HUES64 (cell line): ENCODE results near the gene RAB22A.

Source experiments
- H3K27ac ChIP-seq: 2 replicates; pipeline ENCODE4 v1.7.0; 2013; ENCODE audit warnings: low read depth, low read length, inconsistent platforms
- H3K27me3 ChIP-seq: 2 replicates; pipeline ENCODE4 v1.6.1; 2013; ENCODE audit warnings: mild to moderate bottlenecking, low read length; ENCODE audit not compliant: insufficient read depth
- H3K36me3 ChIP-seq: 2 replicates; pipeline ENCODE4 v1.6.1; 2013; ENCODE audit warnings: mild to moderate bottlenecking, low read length; ENCODE audit not compliant: insufficient read depth
- H3K4me1 ChIP-seq: 2 replicates; pipeline ENCODE4 v1.6.1; 2013; ENCODE audit warnings: mild to moderate bottlenecking, low read length, moderate library complexity; ENCODE audit not compliant: insufficient read depth
- H3K4me3 ChIP-seq: 2 replicates; pipeline ENCODE4 v1.5.1; 2013; ENCODE audit warnings: mild to moderate bottlenecking, low read length, moderate library complexity
- H3K9ac ChIP-seq: 2 replicates; pipeline ENCODE4 v1.6.1; 2013; ENCODE audit warnings: mild to moderate bottlenecking, low read depth, low read length
- H3K9me3 ChIP-seq: 2 replicates; pipeline ENCODE4 v1.6.1; 2013; ENCODE audit warnings: low read depth, low read length; ENCODE audit not compliant: insufficient read depth
- WGBS: fragments of 150-250, 120-280 bp; methylation state at CpG from one replicate; pipeline ENCODE4 v1.1.7; 2013; ENCODE audit warnings: missing lambda C conversion rate; 5-methylcytosine and 5-hydroxymethylcytosine counted together

The RAB22A gene

GRCh38 chr20:58416057-58416456 lies 106.5 kb downstream of the RAB22A start:
- peaks cover 35% of the 10 kb centered on the region for H3K4me1 ChIP-seq
- peaks cover 23% of the 10 kb centered on the region for H3K36me3 ChIP-seq
- H3K9me3 ChIP-seq: 0 out of 2 replicates have a peak, but pooled peaks cover 3% of the 10 kb centered on the region
- H3K27me3 ChIP-seq: no peaks in the 10 kb centered on the region
- H3K27ac ChIP-seq: peak overlapping the region; percentile 2; the same call in 1 of the 2 replicates
- H3K9ac ChIP-seq: no peak overlapping the region
- WGBS: 100% methylated on average over 1 of the region's 1 CpG
- H3K4me3 ChIP-seq: no peak overlapping the region

- no peak overlapping the region for H3K9ac ChIP-seq
- H3K4me3 ChIP-seq: no peak overlapping the region
- H3K27me3 ChIP-seq: no peaks in the 10 kb centered on the region
- peaks cover 23% of the 10 kb centered on the region for H3K36me3 ChIP-seq
- H3K27ac ChIP-seq: peak overlapping the region; percentile 50; the same call in 1 of the 2 replicates
- peaks cover 37% of the 10 kb centered on the region for H3K4me1 ChIP-seq
- WGBS: 60% methylated on average over 2 of the region's 2 CpGs
- 0 out of 2 replicates have a peak, but pooled peaks cover 3% of the 10 kb centered on the region for H3K9me3 ChIP-seq
These were observed 107.3 kb downstream of the RAB22A start for GRCh38 chr20:58416835-58417234.
